ENCODE results near the gene IL23A.
"Not testable (repeated sequence)": the region's sequence is repeated elsewhere in the genome, so short reads cannot be mapped to it uniquely, and the experiment has no call there.

Gene IL23A

GRCh38 chr12:56326126-56326525, 12.6 kb upstream of the IL23A start:
- no peak for DNase-seq (ENCODE audit: low spot score)

GRCh38 chr12:56326533-56326932, 12.2 kb upstream of the IL23A start:
- DNase-seq (ENCODE audit: low spot score), result no peak

- no peak for DNase-seq (ENCODE audit: low spot score)
These were observed 7.7 kb upstream of the IL23A start for GRCh38 chr12:56330936-56331490.

GRCh38 chr12:56332512-56333196, 6.0 kb upstream of the IL23A start:
- DNase-seq (ENCODE audit: low spot score), result no peak

GRCh38 chr12:56333197-56333678, 5.4 kb upstream of the IL23A start:
- peak; percentile 7 for DNase-seq (ENCODE audit: low spot score)

GRCh38 chr12:56333679-56334489, 4.8 kb upstream of the IL23A start, which contains the start of gene PAN2:
Gene PAN2, minus strand, starts transcription at chr12:56334000. Its CDS starts 906 bp downstream, at chr12:56333094.
- DNase-seq (ENCODE audit: low spot score), result peak; percentile 95

- DNase-seq (ENCODE audit: low spot score), result no peak
These were observed 4.2 kb upstream of the IL23A start for GRCh38 chr12:56334490-56334793.

GRCh38 chr12:56335527-56335926, 3.2 kb upstream of the IL23A start:
- not testable (repeated sequence) for DNase-seq (ENCODE audit: low spot score)

GRCh38 chr12:56336361-56337167, 2.1 kb upstream of the IL23A start:
- DNase-seq (ENCODE audit: low spot score), result no peak

- DNase-seq (ENCODE audit: low spot score), result no peak
These were observed 882 bp upstream of the IL23A start for GRCh38 chr12:56337753-56338251.

- no peak for DNase-seq (ENCODE audit: low spot score)
These were observed 406 bp downstream of the IL23A start for GRCh38 chr12:56339158-56339422.

- no peak for DNase-seq (ENCODE audit: low spot score)
These were observed 2.9 kb downstream of the IL23A start for GRCh38 chr12:56341616-56342015.

- DNase-seq (ENCODE audit: low spot score), result not testable (repeated sequence)
These were observed 3.6 kb downstream of the IL23A start for GRCh38 chr12:56342290-56342689.

- no peak for DNase-seq (ENCODE audit: low spot score)
These were observed 8.0 kb downstream of the IL23A start for GRCh38 chr12:56346675-56347074.

GRCh38 chr12:56347255-56347654, 8.6 kb downstream of the IL23A start:
- not testable (repeated sequence) for DNase-seq (ENCODE audit: low spot score)

GRCh38 chr12:56348776-56349175, 10.1 kb downstream of the IL23A start:
- DNase-seq (ENCODE audit: low spot score), result no peak

GRCh38 chr12:56350662-56351061, 12.0 kb downstream of the IL23A start:
- no peak for DNase-seq (ENCODE audit: low spot score)

GRCh38 chr12:56351325-56351724, 12.6 kb downstream of the IL23A start:
- DNase-seq (ENCODE audit: low spot score), result no peak

- DNase-seq (ENCODE audit: low spot score), result no peak
These were observed 20.3 kb downstream of the IL23A start for GRCh38 chr12:56358836-56359532.

GRCh38 chr12:56359851-56360767, 21.4 kb downstream of the IL23A start, which contains the start of gene STAT2:
Gene STAT2, minus strand, starts transcription at chr12:56360107. Its CDS starts 3,536 bp downstream, at chr12:56356571.
- DNase-seq (ENCODE audit: low spot score), result peak; percentile 100

Data from kidney capillary endothelial cell (primary cell).